HepG2 (cell line): Measurements from ENCODE around the gene PRKD2.

Experiments used
- ATF6 ChIP-seq: sonication (generic); formaldehyde crosslinking; conservative IDR thresholded peaks from 2 replicates; pipeline ENCODE4 v1.4.0; 2020; ENCODE audit warnings: missing genetic modification reagents
- CTCF ChIP-seq: sonication (generic); formaldehyde crosslinking; IDR thresholded peaks from 2 replicates; pipeline ENCODE4 v1.5.0; 2020; ENCODE audit warnings: mild to moderate bottlenecking, missing genetic modification reagents, moderate library complexity
- FOSL1 ChIP-seq: sonication (generic); formaldehyde crosslinking; IDR thresholded peaks from 2 replicates; pipeline ENCODE4 v1.9.0; 2021; ENCODE audit warnings: missing genetic modification reagents, borderline replicate concordance
- MED1 ChIP-seq: sonication (generic); formaldehyde crosslinking; IDR thresholded peaks from 2 replicates; pipeline ENCODE4 v1.4.0; 2020; ENCODE audit warnings: missing genetic modification reagents
- MEIS1 ChIP-seq: sonication (generic); formaldehyde crosslinking; IDR thresholded peaks from 2 replicates; pipeline ENCODE4 v1.9.0; 2021; ENCODE audit warnings: mild to moderate bottlenecking, missing genetic modification reagents, moderate library complexity, borderline replicate concordance
- SNAPC4 ChIP-seq: sonication (generic); formaldehyde crosslinking; IDR thresholded peaks from 2 replicates; pipeline ENCODE4 v1.4.0; 2020; ENCODE audit warnings: mild to moderate bottlenecking, missing genetic modification reagents
- ZHX2 ChIP-seq, 2 experiments: sonication (generic) in 1 of 2; formaldehyde crosslinking in 1 of 2; IDR thresholded peaks; 2 replicates each; pipeline versions ENCODE4 v1.6.1 to v1.9.0; 2014 to 2022; ENCODE audit warnings: antibody characterized with exemption in 1 of 2, borderline replicate concordance in 1 of 2, inconsistent platforms in 1 of 2, low read depth in 1 of 2, missing genetic modification reagents in 1 of 2
- ZNF24 ChIP-seq: fragments of 450-650 bp; IDR thresholded peaks from 2 replicates; pipeline ENCODE4 v1.6.1; 2017; ENCODE audit warnings: antibody characterized with exemption, mild to moderate bottlenecking

- no peak for TF ChIP-seq ZHX2 (IDR thresholded peaks at IDR 0.05; ENCODE audit: low read depth)
- no peak for TF ChIP-seq ZHX2 (CRISPR knock-in tag; IDR thresholded peaks at IDR 0.05; ENCODE audit: borderline replicate concordance)
- no peak for TF ChIP-seq MEIS1 (CRISPR knock-in tag)
- no peak for TF ChIP-seq FOSL1
- TF ChIP-seq MED1 (CRISPR knock-in tag): no peak
- TF ChIP-seq ZNF24: no peak
- no peak for TF ChIP-seq ATF6 (CRISPR knock-in tag)
- TF ChIP-seq CTCF: no peak
- TF ChIP-seq SNAPC4 (CRISPR knock-in tag): no peak
These were observed 9.0 kb upstream of the PRKD2 start for GRCh38 chr19:46725859-46726393.
